ENCODE measurements around the gene ARNT2.

ARNT2 gene

GRCh38 chr15:80462836-80463512, 58.8 kb downstream of the ARNT2 start:
- no peak for DNase-seq (ENCODE audit: extremely low spot score)
- no peak for TF ChIP-seq CTCF (IDR thresholded peaks at IDR 0.05; ENCODE audit: control extremely low read depth, extremely low read depth, low read depth, missing control alignments)
- POLR2A ChIA-PET, result no interaction called here
- CTCF ChIA-PET, result interaction anchor here (1.2 to 2.8 kb wide), 3 partner anchors 314 to 803 kb away, joined by 3 to 10 read pairs (median 3); no protein-coding TSS in a partner anchor

- no peak for TF ChIP-seq CTCF (IDR thresholded peaks at IDR 0.05; ENCODE audit: control extremely low read depth, extremely low read depth, low read depth, missing control alignments)
- no peak for DNase-seq (ENCODE audit: extremely low spot score)
- CTCF ChIA-PET, result interaction anchor here (1.8 to 2.8 kb wide), 2 partner anchors 9 to 311 kb away, joined by 9 to 10 read pairs; no protein-coding TSS in a partner anchor
- POLR2A ChIA-PET, result no interaction called here
These were observed 60.9 kb downstream of the ARNT2 start for GRCh38 chr15:80464951-80465625.

- CTCF ChIA-PET, result interaction anchor here (0.9 to 2.8 kb wide), 3 partner anchors 9 to 311 kb away, joined by 3 to 10 read pairs (median 9); no protein-coding TSS in a partner anchor
- TF ChIP-seq CTCF (IDR thresholded peaks at IDR 0.05; ENCODE audit: control extremely low read depth, extremely low read depth, low read depth, missing control alignments), result no peak
- POLR2A ChIA-PET, result no interaction called here
- no peak for DNase-seq (ENCODE audit: extremely low spot score)
These were observed 61.4 kb downstream of the ARNT2 start for GRCh38 chr15:80465626-80466005.

- ChIA-PET CTCF (interaction anchor here (0.9 to 1.1 kb wide), 2 partner anchors 250 to 310 kb away, joined by 3 read pairs; no protein-coding TSS in a partner anchor), POLR2A (no interaction called here)
- TF ChIP-seq CTCF (IDR thresholded peaks at IDR 0.05; ENCODE audit: control extremely low read depth, extremely low read depth, low read depth, missing control alignments), result no peak
- no peak for DNase-seq (ENCODE audit: extremely low spot score)
These were observed 62.4 kb downstream of the ARNT2 start for GRCh38 chr15:80466543-80466942.

- TF ChIP-seq CTCF (IDR thresholded peaks at IDR 0.05; ENCODE audit: control extremely low read depth, extremely low read depth, low read depth, missing control alignments), result no peak
- CTCF ChIA-PET, result interaction anchor here (1.1 kb wide), 1 partner anchor 309 kb away, joined by 3 read pairs; no protein-coding TSS in a partner anchor
- POLR2A ChIA-PET, result no interaction called here
- DNase-seq (ENCODE audit: extremely low spot score), result no peak
These were observed 63.1 kb downstream of the ARNT2 start for GRCh38 chr15:80467311-80467714.

- CTCF ChIA-PET, result interaction anchor here (1.6 kb wide), 1 partner anchor 13 kb away, joined by 4 read pairs; no protein-coding TSS in a partner anchor
- DNase-seq (ENCODE audit: extremely low spot score), result no peak
- TF ChIP-seq CTCF (IDR thresholded peaks at IDR 0.05; ENCODE audit: control extremely low read depth, extremely low read depth, low read depth, missing control alignments), result no peak
- POLR2A ChIA-PET, result no interaction called here
These were observed 64.6 kb downstream of the ARNT2 start for GRCh38 chr15:80468796-80469195.
